ENCODE results near the gene RNF166.
"Not testable (repeated sequence)": the region's sequence is repeated elsewhere in the genome, so short reads cannot be mapped to it uniquely, and the experiment has no call there.

The RNF166 gene

GRCh38 chr16:88673716-88674379 is 32.4 kb downstream of the RNF166 start:
- no peak for DNase-seq (ENCODE audit: low spot score)

DNA sequence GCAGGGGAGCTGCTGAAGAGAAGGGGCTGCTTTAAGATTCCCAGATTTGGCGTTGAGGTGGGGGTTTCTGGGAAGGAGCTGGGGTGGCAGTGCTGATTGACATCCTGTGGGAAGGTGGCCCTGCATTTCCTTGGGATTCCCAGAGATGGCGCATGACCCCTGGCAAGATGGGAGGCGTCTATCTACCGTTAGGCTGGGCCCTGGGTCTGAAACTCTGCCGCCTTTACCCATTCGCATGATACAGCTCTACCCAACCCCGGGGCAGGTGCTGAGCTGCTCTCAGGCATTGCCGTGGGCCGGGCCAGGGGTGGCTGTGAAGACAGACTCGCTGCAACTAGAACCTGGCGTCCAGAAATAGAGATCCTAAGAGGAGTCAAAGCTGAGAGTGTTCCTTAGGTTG is 33.4 kb downstream of the RNF166 start:
- no peak for DNase-seq (ENCODE audit: low spot score)

GRCh38 chr16:88671806-88672205 is 34.4 kb downstream of the RNF166 start:
- DNase-seq (ENCODE audit: low spot score) = no peak

- peak; percentile 47 for DNase-seq (ENCODE audit: low spot score)
Measured at GRCh38 chr16:88669980-88670379, 36.2 kb downstream of the RNF166 start.

- not testable (repeated sequence) for DNase-seq (ENCODE audit: low spot score)
Measured at GRCh38 chr16:88669493-88669892, 36.7 kb downstream of the RNF166 start.

GRCh38 chr16:88667461-88667860 is 38.7 kb downstream of the RNF166 start:
- no peak for DNase-seq (ENCODE audit: low spot score)

DNA sequence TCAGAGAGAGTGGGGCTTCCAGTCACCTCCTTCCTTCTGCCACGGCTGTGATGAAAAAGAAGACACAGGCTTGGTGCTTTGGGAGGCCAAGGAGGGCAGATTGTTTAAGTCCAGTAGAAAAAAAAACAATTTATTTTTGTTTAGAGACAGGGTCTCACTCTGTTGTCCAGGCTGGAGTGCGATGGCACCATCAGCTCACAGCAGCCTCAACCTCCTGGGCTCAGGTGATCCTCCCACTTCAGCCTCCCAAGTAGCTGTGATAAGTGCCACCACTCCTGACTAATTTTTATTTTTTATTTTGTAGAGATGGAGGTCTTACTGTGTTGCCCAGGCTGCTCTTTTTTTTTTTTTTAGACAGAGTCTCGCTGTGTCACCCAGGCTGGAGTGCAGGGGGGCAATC is 40.6 kb downstream of the RNF166 start:
- no peak for DNase-seq (ENCODE audit: low spot score)

DNA sequence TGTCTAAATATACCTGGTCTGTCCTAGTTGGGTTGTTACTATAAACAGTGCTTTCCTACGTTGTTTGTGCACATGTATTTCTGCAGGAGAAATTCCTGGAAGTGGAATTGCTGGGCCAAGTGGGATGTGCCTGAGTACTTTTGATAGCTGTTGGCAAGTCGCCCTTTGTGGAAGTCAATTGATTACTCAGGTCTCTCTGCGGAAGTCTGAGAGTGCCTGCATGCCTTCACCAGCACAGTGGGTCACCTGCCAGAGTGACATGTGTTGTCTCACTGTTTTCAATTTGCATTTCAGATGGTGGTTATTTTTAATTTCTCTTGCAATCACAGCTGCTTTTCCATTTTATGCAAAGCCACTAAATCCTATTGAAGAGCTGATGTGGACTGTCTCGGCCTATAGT is 41.1 kb downstream of the RNF166 start:
- DNase-seq (ENCODE audit: low spot score) = no peak

- DNase-seq (ENCODE audit: low spot score) = peak; percentile 100
Measured at GRCh38 chr16:88662843-88663606, 43.2 kb downstream of the RNF166 start, which contains the start of gene MVD. TSS of gene MVD (minus strand) at chr16:88663091. CDS start at chr16:88663080, 11 bp downstream.

- no peak for DNase-seq (ENCODE audit: low spot score)
Measured at GRCh38 chr16:88662222-88662842, 43.9 kb downstream of the RNF166 start.

- no peak for DNase-seq (ENCODE audit: low spot score)
Measured at GRCh38 chr16:88661468-88661867, 44.7 kb downstream of the RNF166 start.

- DNase-seq (ENCODE audit: low spot score) = no peak
Measured at GRCh38 chr16:88659160-88659559, 47.0 kb downstream of the RNF166 start.

GRCh38 chr16:88658714-88659113 is 47.5 kb downstream of the RNF166 start:
- DNase-seq (ENCODE audit: low spot score) = no peak

- DNase-seq (ENCODE audit: low spot score) = no peak
Measured at GRCh38 chr16:88657371-88657770, 48.8 kb downstream of the RNF166 start.

DNA sequence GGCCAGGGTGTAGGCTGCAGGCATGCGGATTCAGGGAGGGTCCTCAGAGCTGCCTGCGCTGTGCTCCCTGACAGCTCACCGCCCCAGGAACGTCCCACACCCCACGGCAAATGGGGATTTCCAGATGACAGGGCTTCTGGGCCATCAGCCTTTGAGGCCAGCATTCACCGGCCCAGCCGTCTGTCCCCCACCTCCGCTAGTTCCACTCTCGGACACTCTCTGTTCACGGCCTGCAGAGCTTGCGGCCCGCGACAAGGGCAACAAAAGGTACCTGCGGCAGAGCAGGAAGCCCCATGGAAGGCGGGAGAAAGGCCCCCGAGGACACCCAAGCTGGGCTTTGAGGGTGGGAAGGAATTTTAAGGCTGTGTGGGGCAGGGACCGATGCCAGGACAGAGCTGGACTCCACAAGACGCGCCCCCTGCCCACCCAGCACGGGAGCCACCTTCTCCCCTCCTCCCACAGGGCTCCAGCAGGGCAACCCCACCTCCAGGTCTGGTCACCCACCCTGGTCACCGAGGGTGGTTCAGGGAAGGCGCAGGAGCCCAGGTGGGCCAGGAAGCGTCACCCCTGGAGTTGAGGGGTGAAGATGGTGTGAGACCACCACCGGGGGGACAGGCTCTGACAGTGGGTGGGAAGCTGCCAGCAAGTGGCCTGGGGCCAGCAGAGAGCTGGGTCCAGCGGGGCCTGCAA is 49.8 kb downstream of the RNF166 start:
- no peak for DNase-seq (ENCODE audit: low spot score)

- no peak for DNase-seq (ENCODE audit: low spot score)
Measured at GRCh38 chr16:88655733-88656281, 50.4 kb downstream of the RNF166 start.

DNA sequence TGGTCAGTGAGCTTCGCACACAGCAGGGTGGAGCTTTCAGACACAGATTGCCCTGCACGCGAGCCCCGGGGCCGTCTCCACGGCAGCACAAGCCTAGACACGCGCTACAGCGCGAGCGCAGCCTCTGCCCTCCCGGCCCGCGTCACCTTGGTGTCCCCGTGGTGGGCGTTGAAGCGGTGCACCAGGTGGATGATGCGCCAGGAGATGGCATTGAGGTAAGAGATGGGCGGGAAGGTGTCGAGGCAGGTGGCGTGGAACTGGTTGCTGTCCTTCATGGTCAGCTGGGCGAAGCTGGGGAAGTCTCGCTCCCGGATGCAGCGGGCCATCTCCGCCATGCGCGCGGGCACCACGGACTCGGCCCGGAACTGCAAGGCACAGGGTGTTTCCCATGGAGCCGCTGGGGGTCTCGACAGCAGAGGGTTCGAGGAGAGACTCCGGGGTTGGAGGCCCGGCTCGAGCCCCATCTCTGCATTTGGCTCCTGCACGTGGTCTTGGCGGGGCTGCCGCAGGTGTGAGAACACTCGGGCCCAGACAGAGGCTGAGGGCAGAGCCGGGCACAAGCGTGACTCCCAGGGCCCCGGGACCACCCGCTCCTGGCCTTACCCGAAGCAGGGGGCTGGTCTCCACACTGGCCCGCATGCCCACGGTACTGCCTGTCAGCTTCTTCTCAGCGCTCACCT is 51.0 kb downstream of the RNF166 start:
- no peak for DNase-seq (ENCODE audit: low spot score)

GRCh38 chr16:88654363-88655052 is 51.7 kb downstream of the RNF166 start:
- DNase-seq (ENCODE audit: low spot score) = no peak

DNA sequence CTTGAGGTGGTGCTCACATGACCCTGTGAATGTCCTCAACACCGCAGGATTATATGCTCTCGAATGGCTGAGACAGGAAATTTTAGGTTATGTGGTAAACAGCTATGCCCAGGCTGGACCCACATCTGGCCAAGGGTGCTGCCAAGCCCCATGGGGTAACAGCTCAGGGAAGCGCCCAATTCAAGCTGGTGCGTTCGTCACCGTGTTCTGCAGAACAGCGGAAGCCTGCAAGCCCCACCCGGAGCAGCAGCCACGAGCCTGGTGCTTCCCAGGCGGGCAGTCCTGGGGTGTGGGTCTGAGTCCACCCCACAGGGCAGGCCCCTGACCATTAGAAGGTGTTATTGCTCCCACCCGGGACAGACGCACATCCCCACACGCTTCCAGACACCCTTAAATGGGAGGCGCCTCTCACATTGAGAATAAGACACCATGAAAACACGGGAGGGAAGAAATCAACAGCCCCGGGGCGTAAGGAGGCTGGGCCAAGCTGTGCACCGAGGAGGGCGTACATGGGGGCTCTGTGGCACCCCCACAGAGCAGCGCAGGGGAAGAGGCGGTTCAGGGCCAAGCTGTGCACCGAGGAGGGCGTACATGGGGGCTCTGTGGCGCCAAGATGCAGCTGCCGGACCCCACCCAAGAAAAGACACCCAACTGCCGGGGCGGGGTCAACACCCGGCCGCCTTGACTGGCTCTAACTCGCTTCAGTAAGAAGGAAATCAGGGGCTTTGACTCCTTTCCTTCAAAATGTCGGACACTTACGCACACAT is 52.4 kb downstream of the RNF166 start:
- no peak for DNase-seq (ENCODE audit: low spot score)

GRCh38 chr16:88653101-88653500 is 53.1 kb downstream of the RNF166 start:
- DNase-seq (ENCODE audit: low spot score) = no peak
